ENCODE measurements around the gene FDX1. TPM values are rescaled to one million over a fixed set of nuclear protein-coding genes. Genes with fewer than 3 reads are reported as not detected.

Gene FDX1
- total RNA-seq, 1 experiment from 2014 or later, result 11.9 TPM

- no peaks in the 10 kb centered on the region for H3K9me2 ChIP-seq (ENCODE audit: insufficient read depth)
- POLR2A ChIA-PET (ENCODE audit: unreplicated experiment), result interaction anchor here (0.5 kb wide), 1 partner anchor 1107 kb away, joined by 3 read pairs; no protein-coding TSS in a partner anchor
Observed at GRCh38 chr11:110447343-110447742, 17.6 kb downstream of the FDX1 start.

DNA sequence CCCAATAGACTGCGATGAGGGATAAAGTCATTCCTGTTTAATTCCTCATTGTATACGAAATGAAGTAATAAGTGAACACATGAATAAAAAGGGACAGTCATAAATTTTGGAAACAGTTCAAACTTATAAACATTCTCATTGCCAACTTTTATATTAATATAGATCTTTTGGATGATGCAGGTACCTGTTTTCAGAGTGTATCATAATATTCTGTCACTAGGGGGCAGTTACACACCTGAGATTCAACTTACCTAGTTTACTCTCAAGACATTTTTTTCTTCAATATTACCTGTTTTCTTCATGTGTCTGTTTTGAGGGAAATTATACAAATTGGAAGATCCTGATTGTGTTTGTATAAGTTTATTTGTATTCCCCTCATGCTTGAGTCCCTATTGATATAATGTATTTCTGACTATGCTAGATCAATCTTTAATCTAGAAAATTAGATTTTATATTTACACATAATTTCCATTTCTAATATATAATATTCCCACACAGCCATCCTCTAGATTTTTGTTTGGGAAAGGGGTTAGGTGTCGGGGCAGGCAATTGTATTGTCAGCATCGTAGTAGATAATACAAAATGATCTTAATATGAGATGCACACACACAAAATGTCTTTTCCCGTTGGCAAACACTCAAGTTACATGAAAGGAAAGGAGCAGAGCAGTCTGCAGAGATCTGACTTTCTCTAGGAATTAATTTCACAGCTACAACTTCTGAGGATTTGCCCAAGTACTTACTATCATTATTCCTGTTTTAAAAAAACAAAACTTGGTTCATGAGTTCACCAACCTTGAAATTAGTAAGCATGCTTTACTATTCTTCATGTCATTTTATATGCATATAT lies 18.4 kb downstream of the FDX1 start:
- 0 out of 2 replicates have a peak, but pooled peaks cover 8% of the 10 kb centered on the region for H3K79me2 ChIP-seq (ENCODE audit: low read depth)
- H3K9me2 ChIP-seq (ENCODE audit: insufficient read depth), result no peaks in the 10 kb centered on the region
- ChIA-PET CTCF (no interaction called here), POLR2A (ENCODE audit: unreplicated experiment) (no interaction called here)
- TF ChIP-seq EZH2 (IDR thresholded peaks at IDR 0.05; ENCODE audit: low read depth), result no peak
- TF ChIP-seq, protein P1, sequence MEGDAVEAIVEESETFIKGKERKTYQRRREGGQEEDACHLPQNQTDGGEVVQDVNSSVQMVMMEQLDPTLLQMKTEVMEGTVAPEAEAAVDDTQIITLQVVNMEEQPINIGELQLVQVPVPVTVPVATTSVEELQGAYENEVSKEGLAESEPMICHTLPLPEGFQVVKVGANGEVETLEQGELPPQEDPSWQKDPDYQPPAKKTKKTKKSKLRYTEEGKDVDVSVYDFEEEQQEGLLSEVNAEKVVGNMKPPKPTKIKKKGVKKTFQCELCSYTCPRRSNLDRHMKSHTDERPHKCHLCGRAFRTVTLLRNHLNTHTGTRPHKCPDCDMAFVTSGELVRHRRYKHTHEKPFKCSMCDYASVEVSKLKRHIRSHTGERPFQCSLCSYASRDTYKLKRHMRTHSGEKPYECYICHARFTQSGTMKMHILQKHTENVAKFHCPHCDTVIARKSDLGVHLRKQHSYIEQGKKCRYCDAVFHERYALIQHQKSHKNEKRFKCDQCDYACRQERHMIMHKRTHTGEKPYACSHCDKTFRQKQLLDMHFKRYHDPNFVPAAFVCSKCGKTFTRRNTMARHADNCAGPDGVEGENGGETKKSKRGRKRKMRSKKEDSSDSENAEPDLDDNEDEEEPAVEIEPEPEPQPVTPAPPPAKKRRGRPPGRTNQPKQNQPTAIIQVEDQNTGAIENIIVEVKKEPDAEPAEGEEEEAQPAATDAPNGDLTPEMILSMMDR (conservative IDR thresholded peaks at IDR 0.05), result peak; percentile 89
- H3K4me1 ChIP-seq (replicated peaks; ENCODE audit: insufficient read depth), result no peaks in the 10 kb centered on the region
- H4K20me1 ChIP-seq (ENCODE audit: insufficient read depth), result peaks cover 21% of the 10 kb centered on the region
- no TSS peak for BruUV-seq (replicated peaks)
- intact Hi-C loops (cut with micrococcal nuclease; ENCODE audit: unreplicated experiment), result loop anchor here (2.0 to 5.0 kb wide), 2 partner anchors 781 to 999 kb away; no protein-coding TSS in a partner anchor
- no peak overlapping the region for H3K4me2 ChIP-seq
- H3K27ac ChIP-seq, result no peak overlapping the region
- H3K27me3 ChIP-seq (ENCODE audit: insufficient read depth, low read depth), result no peaks in the 10 kb centered on the region
- no peaks in the 10 kb centered on the region for H3K9me3 ChIP-seq (ENCODE audit: insufficient read depth, low read depth)
- H3F3A ChIP-seq (ENCODE audit: insufficient read depth, low read depth), result 0 out of 2 replicates have a peak, but pooled peaks cover 7% of the 10 kb centered on the region
- peaks cover 8% of the 10 kb centered on the region; the same call in 1 of the 2 replicates for H3K36me3 ChIP-seq (ENCODE audit: low read depth)
- DNase-seq, result no peak
- H3K4me3 ChIP-seq, result no peak overlapping the region
- H2AFZ ChIP-seq, result no peak overlapping the region

More at GRCh38 chr11:110447343-110447742, 17.6 kb downstream of the FDX1 start:
- no peak for TF ChIP-seq EZH2 (IDR thresholded peaks at IDR 0.05; ENCODE audit: low read depth)
- TF ChIP-seq, protein P1 (conservative IDR thresholded peaks at IDR 0.05), result no peak
- no TSS peak for BruUV-seq (replicated peaks)
- no peak for DNase-seq
- Histone ChIP-seq H3K9me3 (ENCODE audit: insufficient read depth, low read depth) (no peaks in the 10 kb centered on the region), H3K36me3 (ENCODE audit: low read depth) (peaks cover 8% of the 10 kb centered on the region; the same call in 1 of the 2 replicates), H2AFZ (no peak overlapping the region), H3K27ac (no peak overlapping the region), H3F3A (ENCODE audit: insufficient read depth, low read depth) (0 out of 2 replicates have a peak, but pooled peaks cover 7% of the 10 kb centered on the region), H3K4me1 (replicated peaks; ENCODE audit: insufficient read depth) (no peaks in the 10 kb centered on the region), H3K27me3 (ENCODE audit: insufficient read depth, low read depth) (no peaks in the 10 kb centered on the region), H4K20me1 (ENCODE audit: insufficient read depth) (peaks cover 21% of the 10 kb centered on the region), H3K79me2 (ENCODE audit: low read depth) (0 out of 2 replicates have a peak, but pooled peaks cover 8% of the 10 kb centered on the region), H3K4me3 (no peak overlapping the region), H3K4me2 (no peak overlapping the region)
- intact Hi-C loops (cut with micrococcal nuclease; ENCODE audit: unreplicated experiment), result loop anchor here (5.0 kb wide), 1 partner anchor 1000 kb away; no protein-coding TSS in a partner anchor
- CTCF ChIA-PET, result interaction anchor here (0.6 kb wide), 1 partner anchor 214 kb away, joined by 3 read pairs; no protein-coding TSS in a partner anchor

GRCh38 chr11:110450246-110450645 lies 20.5 kb downstream of the FDX1 start:
- no peak for DNase-seq
- H3K36me3 ChIP-seq (ENCODE audit: low read depth), result peaks cover 8% of the 10 kb centered on the region; the same call in 1 of the 2 replicates
- H3K4me3 ChIP-seq, result no peak overlapping the region
- H4K20me1 ChIP-seq (ENCODE audit: insufficient read depth), result peaks cover 17% of the 10 kb centered on the region
- TF ChIP-seq, protein P1 (conservative IDR thresholded peaks at IDR 0.05), result no peak
- no peak for TF ChIP-seq EZH2 (IDR thresholded peaks at IDR 0.05; ENCODE audit: low read depth)
- no peaks in the 10 kb centered on the region for H3K27me3 ChIP-seq (ENCODE audit: insufficient read depth, low read depth)
- no peaks in the 10 kb centered on the region for H3K9me3 ChIP-seq (ENCODE audit: insufficient read depth, low read depth)
- no peaks in the 10 kb centered on the region for H3K9me2 ChIP-seq (ENCODE audit: insufficient read depth)
- no peaks in the 10 kb centered on the region for H3K4me1 ChIP-seq (replicated peaks; ENCODE audit: insufficient read depth)
- no peak overlapping the region for H3K4me2 ChIP-seq
- no TSS peak for BruUV-seq (replicated peaks)
- no peak overlapping the region for H2AFZ ChIP-seq
- intact Hi-C loops (cut with micrococcal nuclease; ENCODE audit: unreplicated experiment), result no loop called here
- ChIA-PET POLR2A (ENCODE audit: unreplicated experiment) (no interaction called here), CTCF (no interaction called here)
- H3K79me2 ChIP-seq (ENCODE audit: low read depth), result 0 out of 2 replicates have a peak, but pooled peaks cover 8% of the 10 kb centered on the region
- H3F3A ChIP-seq (ENCODE audit: insufficient read depth, low read depth), result 0 out of 2 replicates have a peak, but pooled peaks cover 7% of the 10 kb centered on the region
- no peak overlapping the region for H3K27ac ChIP-seq

All from PC-9 (cell line).